ENCODE measurements around the gene FRAS1. TPM values are rescaled to one million over a fixed set of nuclear protein-coding genes. Genes with fewer than 3 reads are reported as not detected.

The FRAS1 gene
- total RNA-seq, 1 experiment from 2014 or later, result 13.1 TPM

- CTCF ChIA-PET, result no interaction called here
- Histone ChIP-seq H4K20me1 (ENCODE audit: insufficient read depth) (no peaks in the 10 kb centered on the region), H3K9me2 (ENCODE audit: insufficient read depth) (no peaks in the 10 kb centered on the region), H3K27ac (no peak overlapping the region), H3F3A (ENCODE audit: insufficient read depth, low read depth) (no peaks in the 10 kb centered on the region), H2AFZ (no peak overlapping the region), H3K4me1 (replicated peaks; ENCODE audit: insufficient read depth) (no peaks in the 10 kb centered on the region), H3K36me3 (ENCODE audit: low read depth) (no peaks in the 10 kb centered on the region), H3K79me2 (ENCODE audit: low read depth) (no peaks in the 10 kb centered on the region), H3K4me2 (no peak overlapping the region), H3K9me3 (ENCODE audit: insufficient read depth, low read depth) (no peaks in the 10 kb centered on the region), H3K27me3 (ENCODE audit: insufficient read depth, low read depth) (no peaks in the 10 kb centered on the region), H3K4me3 (no peak overlapping the region)
- BruUV-seq (replicated peaks), result no TSS peak
- intact Hi-C loops (cut with micrococcal nuclease; ENCODE audit: unreplicated experiment), result no loop called here
- TF ChIP-seq EZH2 (IDR thresholded peaks at IDR 0.05; ENCODE audit: low read depth) (no peak), CTCF (conservative IDR thresholded peaks at IDR 0.05) (no peak)
- no peak for DNase-seq
- POLR2A ChIA-PET (ENCODE audit: unreplicated experiment), result no interaction called here
Measured at GRCh38 chr4:78078101-78078500, 21.0 kb downstream of the FRAS1 start.

- CTCF ChIA-PET, result no interaction called here
Measured at GRCh38 chr4:78079726-78080430, 22.8 kb downstream of the FRAS1 start.

GRCh38 chr4:78081541-78081940 lies 24.4 kb downstream of the FRAS1 start:
- no TSS peak for BruUV-seq (replicated peaks)
- H3K9me2 ChIP-seq (ENCODE audit: insufficient read depth), result no peaks in the 10 kb centered on the region
- no peaks in the 10 kb centered on the region for H3K9me3 ChIP-seq (ENCODE audit: insufficient read depth, low read depth)
- no peaks in the 10 kb centered on the region for H3K36me3 ChIP-seq (ENCODE audit: low read depth)
- DNase-seq, result peak in 1 of 2 experiments; percentile 0
- CTCF ChIA-PET, result no interaction called here
- H3K27ac ChIP-seq, result no peak overlapping the region
- H4K20me1 ChIP-seq (ENCODE audit: insufficient read depth), result no peaks in the 10 kb centered on the region
- POLR2A ChIA-PET (ENCODE audit: unreplicated experiment), result no interaction called here
- no peaks in the 10 kb centered on the region for H3F3A ChIP-seq (ENCODE audit: insufficient read depth, low read depth)
- no peak overlapping the region for H3K4me2 ChIP-seq
- H2AFZ ChIP-seq, result no peak overlapping the region
- H3K4me1 ChIP-seq (replicated peaks; ENCODE audit: insufficient read depth), result no peaks in the 10 kb centered on the region
- TF ChIP-seq CTCF (conservative IDR thresholded peaks at IDR 0.05), result no peak
- TF ChIP-seq EZH2 (IDR thresholded peaks at IDR 0.05; ENCODE audit: low read depth), result no peak
- intact Hi-C loops (cut with micrococcal nuclease; ENCODE audit: unreplicated experiment), result no loop called here
- no peak overlapping the region for H3K4me3 ChIP-seq
- no peaks in the 10 kb centered on the region for H3K79me2 ChIP-seq (ENCODE audit: low read depth)
- H3K27me3 ChIP-seq (ENCODE audit: insufficient read depth, low read depth), result no peaks in the 10 kb centered on the region

More at GRCh38 chr4:78079726-78080430, 22.8 kb downstream of the FRAS1 start:
- Histone ChIP-seq H3K27ac (no peak overlapping the region), H4K20me1 (ENCODE audit: insufficient read depth) (no peaks in the 10 kb centered on the region), H3K36me3 (ENCODE audit: low read depth) (no peaks in the 10 kb centered on the region), H3K9me3 (ENCODE audit: insufficient read depth, low read depth) (no peaks in the 10 kb centered on the region), H2AFZ (no peak overlapping the region), H3K4me3 (no peak overlapping the region), H3F3A (ENCODE audit: insufficient read depth, low read depth) (no peaks in the 10 kb centered on the region), H3K27me3 (ENCODE audit: insufficient read depth, low read depth) (no peaks in the 10 kb centered on the region), H3K4me1 (replicated peaks; ENCODE audit: insufficient read depth) (no peaks in the 10 kb centered on the region), H3K79me2 (ENCODE audit: low read depth) (no peaks in the 10 kb centered on the region), H3K9me2 (ENCODE audit: insufficient read depth) (no peaks in the 10 kb centered on the region), H3K4me2 (no peak overlapping the region)
- BruUV-seq (replicated peaks), result no TSS peak
- TF ChIP-seq CTCF (conservative IDR thresholded peaks at IDR 0.05) (no peak), EZH2 (IDR thresholded peaks at IDR 0.05; ENCODE audit: low read depth) (no peak)
- intact Hi-C loops (cut with micrococcal nuclease; ENCODE audit: unreplicated experiment), result no loop called here
- DNase-seq, result no peak
- POLR2A ChIA-PET (ENCODE audit: unreplicated experiment), result no interaction called here
